HG03025 (cell line): ENCODE measurements around the gene LAMP5.

ENCODE experiments used
- ATAC-seq: cut with Tn5 transposase; IDR thresholded peaks from one replicate; pipeline ENCODE4 v1.9.1; 2021; ENCODE audit warnings: mild to moderate bottlenecking, moderate library complexity; ENCODE audit not compliant: unreplicated experiment, low FRiP score

Gene LAMP5

DNA sequence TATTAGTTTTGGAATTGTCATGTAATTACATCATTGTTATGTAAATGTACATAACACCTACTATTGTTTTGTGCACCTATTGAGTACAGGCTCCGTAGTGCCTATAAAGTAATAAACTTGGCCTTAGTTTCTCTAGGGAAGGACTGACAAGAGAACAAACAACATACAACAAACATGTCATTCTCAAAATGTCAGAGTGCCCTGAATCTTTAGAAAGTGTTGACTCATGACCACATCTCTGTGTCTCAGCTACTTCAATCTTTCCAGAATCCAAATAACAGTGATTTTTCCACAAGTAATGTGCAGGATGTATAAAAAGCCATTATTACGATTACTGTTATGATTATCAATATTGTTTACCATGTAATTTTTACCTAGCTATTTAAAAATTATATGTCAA lies 17.2 kb downstream of the LAMP5 start:
- ATAC-seq = no peak

DNA sequence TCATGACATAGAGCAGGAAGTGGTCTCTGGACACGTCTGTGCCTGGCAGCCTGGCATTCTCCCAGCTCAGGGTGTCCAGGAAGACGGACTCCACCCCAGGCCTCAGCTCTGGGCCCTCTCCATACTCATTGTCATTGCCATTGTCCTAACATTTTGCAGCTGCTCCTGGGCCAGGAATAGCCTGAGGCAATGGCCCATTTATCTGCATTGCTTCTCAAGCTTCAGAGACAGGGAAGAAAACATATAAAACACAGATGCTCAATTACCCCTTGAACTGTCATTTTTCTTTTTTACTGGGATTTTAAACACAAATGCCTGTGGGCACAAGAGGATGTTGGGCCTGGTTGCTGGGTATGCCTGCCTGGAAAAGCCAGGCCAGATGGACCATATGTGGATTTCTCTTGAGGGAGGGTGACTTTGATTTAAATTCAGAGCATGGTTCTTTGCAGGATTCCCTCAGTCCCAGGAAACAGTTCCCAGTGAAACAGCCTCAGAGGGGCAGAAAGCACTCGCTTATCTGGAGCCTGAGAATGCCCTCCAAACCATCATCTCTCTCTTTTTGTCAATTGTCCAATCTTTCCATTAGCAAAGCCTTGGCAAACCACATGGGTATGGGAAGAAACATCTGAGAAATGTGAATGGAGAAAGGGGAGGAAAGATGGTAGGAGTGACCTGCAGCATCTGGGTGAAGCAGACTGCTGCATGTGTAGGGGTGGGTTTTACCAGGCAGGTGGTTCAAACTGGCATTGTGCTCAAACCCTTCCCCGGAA lies 17.9 kb downstream of the LAMP5 start:
- no peak for ATAC-seq

GRCh38 chr20:9534025-9534424 lies 19.6 kb downstream of the LAMP5 start:
- ATAC-seq = no peak

- ATAC-seq = no peak
These were observed 21.1 kb downstream of the LAMP5 start for GRCh38 chr20:9535449-9535848.

DNA sequence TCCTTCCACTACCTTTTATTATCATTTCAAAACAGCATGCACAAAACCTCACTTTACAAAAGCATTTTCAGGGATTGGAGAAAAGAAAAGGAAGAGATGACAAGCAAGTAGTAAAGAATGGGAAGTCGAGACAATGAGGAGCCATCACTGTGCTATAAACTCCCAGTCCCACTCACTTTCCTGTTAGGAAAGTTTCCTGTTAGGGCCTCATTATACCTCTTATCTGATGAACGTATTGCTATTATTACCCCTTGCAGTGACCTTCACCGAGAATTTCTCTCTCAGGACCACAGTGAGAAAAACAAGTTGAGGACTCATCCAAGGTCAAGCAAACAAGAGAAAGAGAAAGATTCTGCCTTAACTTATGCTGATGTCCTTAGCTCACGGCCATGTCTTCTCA lies 28.8 kb downstream of the LAMP5 start:
- ATAC-seq = no peak

DNA sequence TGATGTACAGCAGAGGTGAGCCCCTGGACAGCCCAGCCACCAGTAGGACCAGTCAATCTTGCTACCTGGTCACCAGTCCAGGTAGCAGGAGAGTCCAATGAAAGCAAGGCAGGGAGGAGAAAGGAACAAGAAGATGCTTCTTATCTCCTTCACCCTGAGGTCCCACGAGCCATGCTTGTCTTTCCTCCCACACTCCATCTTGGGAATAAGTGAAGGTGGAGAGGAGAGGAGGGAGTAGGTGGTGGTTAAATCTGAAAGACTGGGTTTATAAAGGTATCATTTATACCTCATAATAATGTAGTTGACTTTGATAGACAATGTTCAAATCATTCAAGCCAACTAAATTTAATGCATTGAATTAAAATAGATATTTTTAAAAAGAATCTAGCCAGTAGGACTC lies 35.9 kb downstream of the LAMP5 start:
- ATAC-seq = no peak

DNA sequence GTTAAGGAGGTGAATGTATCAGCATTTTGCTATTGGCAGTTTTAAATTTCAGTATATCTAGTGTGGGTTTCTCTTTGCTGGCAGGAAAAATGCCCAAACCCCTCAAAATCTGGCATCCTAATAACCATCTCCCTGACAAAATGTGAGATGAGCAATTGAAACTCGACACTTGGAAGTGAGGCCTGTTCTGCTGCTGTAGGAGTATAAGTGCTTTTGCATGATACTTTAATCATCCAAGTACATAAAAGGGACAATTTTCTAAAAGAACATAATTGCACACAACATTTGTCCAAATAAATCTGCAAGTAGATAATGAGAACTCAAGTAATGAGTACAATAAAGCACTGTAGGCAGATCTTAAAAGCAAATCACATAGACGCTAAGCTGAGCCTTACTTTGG lies 36.5 kb downstream of the LAMP5 start:
- ATAC-seq = no peak

GRCh38 chr20:9551808-9552550 lies 37.6 kb downstream of the LAMP5 start:
- no peak for ATAC-seq

GRCh38 chr20:9555781-9556180 lies 41.4 kb downstream of the LAMP5 start:
- ATAC-seq = no peak

- ATAC-seq = no peak
These were observed 43.0 kb downstream of the LAMP5 start for GRCh38 chr20:9557411-9557810.

GRCh38 chr20:9565910-9566550 lies 51.6 kb downstream of the LAMP5 start:
- no peak for ATAC-seq

- no peak for ATAC-seq
These were observed 52.6 kb downstream of the LAMP5 start for GRCh38 chr20:9566977-9567376.

GRCh38 chr20:9570612-9571011 lies 56.2 kb downstream of the LAMP5 start:
- no peak for ATAC-seq

DNA sequence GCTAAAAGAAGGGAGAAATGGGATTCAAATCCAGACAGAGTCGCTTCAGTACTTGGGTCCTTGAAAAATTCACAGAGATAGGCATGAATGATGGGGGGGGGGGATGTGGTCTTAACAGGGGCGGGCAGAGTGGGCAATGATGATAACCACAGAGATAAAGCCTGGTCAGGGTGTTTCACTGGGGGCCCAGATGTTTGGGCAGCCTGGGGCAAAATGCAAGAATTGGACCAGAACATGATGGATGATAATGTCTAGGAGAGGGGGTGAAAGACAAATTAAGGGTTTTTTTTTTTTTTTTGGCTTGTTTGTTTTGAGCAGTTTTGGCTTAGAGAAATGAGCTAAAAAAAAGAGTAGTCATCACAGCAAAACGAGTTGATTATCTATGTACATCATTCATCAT lies 57.4 kb downstream of the LAMP5 start:
- no peak for ATAC-seq

DNA sequence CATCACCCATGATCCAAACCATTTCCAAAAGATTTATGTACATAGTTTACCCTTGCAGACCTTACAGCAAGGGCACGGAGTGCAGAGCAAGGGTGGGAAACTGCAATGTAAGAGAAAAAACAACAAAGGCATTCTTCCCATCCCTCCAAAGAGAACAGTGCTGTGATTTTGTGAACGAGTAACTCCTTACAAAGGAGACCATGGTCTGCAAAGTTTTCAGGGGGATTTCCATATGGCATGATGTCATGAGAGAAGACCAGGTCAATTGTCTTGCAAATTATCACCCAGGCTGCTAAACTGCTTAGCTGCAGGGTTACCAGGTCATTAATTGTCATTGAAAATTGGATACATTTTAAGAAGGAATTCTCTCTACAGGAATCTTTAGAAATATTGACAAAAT lies 58.3 kb downstream of the LAMP5 start:
- no peak for ATAC-seq

DNA sequence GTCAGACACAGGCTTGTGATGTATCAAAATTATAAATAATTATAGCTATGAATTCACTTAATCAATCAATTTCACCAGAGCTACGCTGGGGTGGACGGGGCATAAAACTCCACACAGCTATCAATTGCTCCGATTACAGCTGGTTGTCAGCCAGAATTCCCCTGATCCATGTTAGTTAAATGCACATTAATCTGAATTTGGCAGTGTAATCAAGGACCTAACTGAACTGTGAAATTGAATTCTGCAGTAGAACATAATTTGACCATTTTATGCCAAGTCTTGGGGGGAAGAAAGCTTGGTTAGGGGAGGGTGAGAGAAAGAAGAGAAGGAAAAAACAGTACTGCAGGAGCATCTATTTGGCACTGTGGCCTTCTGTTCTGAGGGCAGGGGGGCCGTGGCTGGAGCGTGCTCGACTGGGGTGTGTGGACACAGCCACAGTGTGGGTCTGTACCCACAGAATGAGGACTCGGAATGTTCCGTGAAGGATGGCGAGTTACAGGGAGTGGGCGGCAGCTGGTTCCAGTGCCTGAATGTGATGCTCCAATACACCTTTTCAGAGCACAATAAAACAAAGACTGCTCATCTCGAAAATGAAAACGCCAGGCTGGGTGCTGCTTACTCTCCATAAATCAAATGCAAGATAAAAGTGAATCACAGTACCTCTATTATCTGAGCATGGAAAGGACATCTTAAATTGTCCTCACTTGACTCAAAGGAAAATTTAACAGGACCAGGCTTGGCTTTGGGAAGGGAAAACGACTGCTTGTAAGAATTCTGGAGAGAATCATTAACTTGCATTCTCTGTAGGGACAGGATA lies 59.2 kb downstream of the LAMP5 start:
- no peak for ATAC-seq

DNA sequence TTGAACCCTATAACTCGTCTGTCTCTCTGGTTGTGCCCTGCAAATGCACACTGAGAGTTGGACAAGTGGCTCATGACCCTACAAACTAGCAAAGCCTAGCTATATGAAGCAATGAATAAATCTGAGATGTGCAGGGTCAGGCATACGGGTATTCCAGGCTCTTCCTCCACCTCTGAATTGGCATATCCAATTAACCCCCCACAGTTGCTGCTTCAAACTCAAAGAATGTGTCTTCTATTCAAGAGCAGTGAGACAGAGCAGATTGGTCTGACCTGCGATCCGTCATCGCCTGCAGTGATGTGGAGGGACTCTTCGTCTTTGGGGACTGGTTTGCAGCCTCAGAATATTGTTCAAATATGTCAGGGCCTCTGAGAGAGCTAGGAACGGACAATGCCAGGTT lies 59.8 kb downstream of the LAMP5 start:
- no peak for ATAC-seq

DNA sequence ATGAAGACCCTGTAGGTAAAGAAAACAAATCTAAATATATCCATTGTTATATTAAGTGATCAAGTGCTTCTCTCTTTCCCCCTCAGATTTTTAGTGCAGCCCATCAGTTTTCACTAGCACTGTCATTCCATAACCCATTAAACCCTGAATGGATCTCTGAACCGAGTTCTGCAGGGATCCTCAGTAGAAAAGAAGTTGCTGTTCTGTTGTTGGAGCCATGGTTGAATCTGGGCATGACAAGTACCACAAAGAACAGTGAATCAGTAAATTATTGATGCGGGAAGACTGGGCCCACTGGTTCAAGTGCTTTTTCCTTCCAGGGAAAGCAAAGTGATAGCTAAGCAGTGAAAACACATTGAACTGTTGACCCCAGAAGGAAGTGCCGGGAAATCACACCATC lies 60.4 kb downstream of the LAMP5 start:
- no peak for ATAC-seq

GRCh38 chr20:9575836-9576235 lies 61.4 kb downstream of the LAMP5 start:
- no peak for ATAC-seq

DNA sequence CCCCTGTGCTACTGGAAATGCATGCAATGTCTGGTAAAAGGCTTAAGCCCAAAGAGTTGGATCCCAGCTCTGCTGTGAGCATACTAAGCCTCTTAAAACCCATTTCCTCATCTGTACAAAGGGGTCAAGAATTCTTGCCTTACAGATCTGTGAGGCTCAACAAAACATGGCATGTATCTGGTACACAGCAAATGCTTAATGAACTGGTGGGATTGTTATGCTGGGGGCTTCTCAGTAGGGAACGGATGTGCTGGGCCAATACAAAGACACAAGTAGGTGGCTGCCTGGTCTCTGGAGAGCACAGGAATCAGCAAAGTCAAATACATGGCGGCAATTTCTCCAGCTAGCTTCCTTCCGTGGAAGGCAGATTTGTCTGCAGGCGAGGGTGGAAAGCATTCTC lies 62.3 kb downstream of the LAMP5 start:
- no peak for ATAC-seq

DNA sequence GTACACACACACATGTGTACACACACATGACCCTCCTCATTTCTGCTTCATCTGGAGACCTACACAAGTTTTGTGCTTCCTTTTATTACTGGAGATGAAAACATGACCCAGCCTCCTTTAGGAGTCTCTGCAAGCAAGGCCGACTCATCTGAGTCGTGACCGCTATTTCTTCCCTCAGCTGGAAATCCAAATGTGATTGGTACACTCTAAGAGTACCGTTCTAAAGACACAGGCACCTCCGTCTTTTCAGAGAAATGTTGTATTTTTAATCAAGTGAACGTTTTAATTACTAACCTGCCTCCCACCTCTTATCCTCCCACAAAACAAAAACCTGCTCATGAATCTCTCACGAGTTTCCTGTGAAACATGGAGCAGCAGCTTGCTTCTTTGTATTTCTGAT lies 63.0 kb downstream of the LAMP5 start:
- ATAC-seq = no peak
